GM12878 (cell line): ENCODE data around the gene TOB1. TPM values are rescaled to one million over a fixed set of nuclear protein-coding genes. Genes with fewer than 3 reads are reported as not detected.
A peak's percentile ranks its signal among the peaks of the same experiment; 100 is the strongest.

ENCODE experiments used
- DPF2 ChIP-seq: fragments of 450-650 bp; IDR thresholded peaks from 2 replicates; pipeline ENCODE4 v1.6.1; 2017; ENCODE audit warnings: mild to moderate bottlenecking
- KLF5 ChIP-seq: fragments of 450-650 bp; IDR thresholded peaks from 2 replicates; pipeline ENCODE4 v1.6.1; 2014; ENCODE audit warnings: mild to moderate bottlenecking; ENCODE audit not compliant: partially characterized antibody
- NFYA ChIP-seq: IDR thresholded peaks from 2 replicates; pipeline ENCODE4 v1.6.1; 2011; ENCODE audit warnings: low read depth, mild to moderate bottlenecking, low read length, improper control_type of control experiment, borderline replicate concordance
- NR2F1 ChIP-seq: fragments of 450-650 bp; conservative IDR thresholded peaks from 2 replicates; pipeline ENCODE4 v1.6.1; 2017; ENCODE audit warnings: mild to moderate bottlenecking
- polyA plus RNA-seq, 11 experiments: library from polyadenylated mRNA; depleted of rRNA in 4 of 11; unstranded in 6 of 11; stranded (reverse) in 5 of 11; fragments of >200 nt; fragmentation: Nextera tagmentation in 4 of 11; fragmentation: Illumina TruSeq in 1 of 11; extraction: Ambion mirVana in 4 of 11; extraction: Trizol in 1 of 11; gene quantifications; 1 replicate in 1 of 11; 2 replicates in 10 of 11; pipeline versions ENCODE4 v1.2.1 to v1.2.3, GENCODE V29; 2011 to 2016; ENCODE audit warnings: inconsistent platforms in 2 of 11, missing spikeins in 2 of 11, low read depth in 1 of 11
- total RNA-seq, 4 experiments: library from RNA; depleted of rRNA in 3 of 4; stranded (reverse); fragments of >200 nt in 3 of 4; fragmentation: Illumina TruSeq in 1 of 4; extraction: Trizol in 1 of 4; gene quantifications; 2 replicates each; pipeline versions ENCODE4 v1.2.1 to v1.2.3, GENCODE V29; 2013 to 2021
- TF ChIP-seq, protein P1 (sequence below): fragments of 450-650 bp; IDR thresholded peaks from 2 replicates; pipeline ENCODE4 v1.6.1; 2017; ENCODE audit warnings: low read depth, mild to moderate bottlenecking, moderate library complexity
- TF ChIP-seq, protein P2 (sequence below): fragments of 450-650 bp; IDR thresholded peaks from 2 replicates; pipeline ENCODE4 v1.6.1; 2016; ENCODE audit warnings: mild to moderate bottlenecking, moderate library complexity, borderline replicate concordance
- TF ChIP-seq, protein P3 (sequence below): fragments of 450-650 bp; IDR thresholded peaks from 2 replicates; pipeline ENCODE4 v1.6.1; 2017; ENCODE audit warnings: mild to moderate bottlenecking

The TOB1 gene
- total and polyA plus RNA-seq, 10 of the 15 experiments (the other 5 are each of a cell fraction or from before 2014, with no cell fraction given) = 5.0 to 32.4 (median 13.7) TPM

DNA sequence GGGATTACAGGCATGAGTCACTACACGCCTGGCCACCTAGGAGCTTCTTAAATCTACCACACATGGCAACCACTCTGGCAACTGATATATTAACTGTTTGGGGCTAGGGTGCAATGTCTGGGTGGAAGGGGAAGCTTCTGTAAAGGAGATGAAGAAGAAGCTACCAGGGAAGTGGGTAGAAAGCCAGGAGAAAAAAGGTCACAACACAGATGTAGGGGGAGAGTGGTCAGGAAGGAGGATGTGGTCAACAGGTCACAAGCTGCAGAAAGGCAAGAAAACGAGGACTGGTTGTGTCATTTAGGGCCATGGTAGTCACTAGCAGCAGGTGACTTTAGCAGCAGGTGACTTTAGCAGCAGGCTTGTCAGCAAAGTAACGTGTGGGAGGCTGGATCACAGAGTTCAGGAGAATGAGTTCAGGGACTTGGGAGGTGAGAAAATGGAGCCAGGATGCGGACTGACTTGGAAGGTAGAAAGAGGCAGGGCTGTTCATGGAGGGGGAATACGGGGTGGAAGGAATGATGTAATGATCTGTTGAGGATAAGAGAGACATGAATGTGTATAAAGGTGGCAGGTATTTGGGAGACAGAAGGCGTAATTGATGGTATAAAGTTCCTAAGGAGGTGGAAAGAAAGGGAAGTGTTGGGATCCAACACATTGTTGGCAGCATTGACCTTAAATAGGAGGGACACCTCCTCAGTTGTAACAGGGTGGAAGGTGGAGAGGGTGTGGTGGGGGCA, 47.1 kb downstream of the TOB1 start (continued):
- TF ChIP-seq NFYA (no peak), DPF2 (0 out of 2 replicates have a peak, but pooled peaks have one; percentile 18), KLF5 (no peak), NR2F1 (0 out of 2 replicates have a peak, but pooled peaks have one; percentile 25)
- TF ChIP-seq, protein P1, sequence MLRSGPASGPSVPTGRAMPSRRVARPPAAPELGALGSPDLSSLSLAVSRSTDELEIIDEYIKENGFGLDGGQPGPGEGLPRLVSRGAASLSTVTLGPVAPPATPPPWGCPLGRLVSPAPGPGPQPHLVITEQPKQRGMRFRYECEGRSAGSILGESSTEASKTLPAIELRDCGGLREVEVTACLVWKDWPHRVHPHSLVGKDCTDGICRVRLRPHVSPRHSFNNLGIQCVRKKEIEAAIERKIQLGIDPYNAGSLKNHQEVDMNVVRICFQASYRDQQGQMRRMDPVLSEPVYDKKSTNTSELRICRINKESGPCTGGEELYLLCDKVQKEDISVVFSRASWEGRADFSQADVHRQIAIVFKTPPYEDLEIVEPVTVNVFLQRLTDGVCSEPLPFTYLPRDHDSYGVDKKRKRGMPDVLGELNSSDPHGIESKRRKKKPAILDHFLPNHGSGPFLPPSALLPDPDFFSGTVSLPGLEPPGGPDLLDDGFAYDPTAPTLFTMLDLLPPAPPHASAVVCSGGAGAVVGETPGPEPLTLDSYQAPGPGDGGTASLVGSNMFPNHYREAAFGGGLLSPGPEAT = peak; percentile 60; the same call in 1 of the 2 replicates
- TF ChIP-seq, protein P2, sequence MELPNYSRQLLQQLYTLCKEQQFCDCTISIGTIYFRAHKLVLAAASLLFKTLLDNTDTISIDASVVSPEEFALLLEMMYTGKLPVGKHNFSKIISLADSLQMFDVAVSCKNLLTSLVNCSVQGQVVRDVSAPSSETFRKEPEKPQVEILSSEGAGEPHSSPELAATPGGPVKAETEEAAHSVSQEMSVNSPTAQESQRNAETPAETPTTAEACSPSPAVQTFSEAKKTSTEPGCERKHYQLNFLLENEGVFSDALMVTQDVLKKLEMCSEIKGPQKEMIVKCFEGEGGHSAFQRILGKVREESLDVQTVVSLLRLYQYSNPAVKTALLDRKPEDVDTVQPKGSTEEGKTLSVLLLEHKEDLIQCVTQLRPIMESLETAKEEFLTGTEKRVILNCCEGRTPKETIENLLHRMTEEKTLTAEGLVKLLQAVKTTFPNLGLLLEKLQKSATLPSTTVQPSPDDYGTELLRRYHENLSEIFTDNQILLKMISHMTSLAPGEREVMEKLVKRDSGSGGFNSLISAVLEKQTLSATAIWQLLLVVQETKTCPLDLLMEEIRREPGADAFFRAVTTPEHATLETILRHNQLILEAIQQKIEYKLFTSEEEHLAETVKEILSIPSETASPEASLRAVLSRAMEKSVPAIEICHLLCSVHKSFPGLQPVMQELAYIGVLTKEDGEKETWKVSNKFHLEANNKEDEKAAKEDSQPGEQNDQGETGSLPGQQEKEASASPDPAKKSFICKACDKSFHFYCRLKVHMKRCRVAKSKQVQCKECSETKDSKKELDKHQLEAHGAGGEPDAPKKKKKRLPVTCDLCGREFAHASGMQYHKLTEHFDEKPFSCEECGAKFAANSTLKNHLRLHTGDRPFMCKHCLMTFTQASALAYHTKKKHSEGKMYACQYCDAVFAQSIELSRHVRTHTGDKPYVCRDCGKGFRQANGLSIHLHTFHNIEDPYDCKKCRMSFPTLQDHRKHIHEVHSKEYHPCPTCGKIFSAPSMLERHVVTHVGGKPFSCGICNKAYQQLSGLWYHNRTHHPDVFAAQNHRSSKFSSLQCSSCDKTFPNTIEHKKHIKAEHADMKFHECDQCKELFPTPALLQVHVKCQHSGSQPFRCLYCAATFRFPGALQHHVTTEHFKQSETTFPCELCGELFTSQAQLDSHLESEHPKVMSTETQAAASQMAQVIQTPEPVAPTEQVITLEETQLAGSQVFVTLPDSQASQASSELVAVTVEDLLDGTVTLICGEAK = no peak
- TF ChIP-seq, protein P3, sequence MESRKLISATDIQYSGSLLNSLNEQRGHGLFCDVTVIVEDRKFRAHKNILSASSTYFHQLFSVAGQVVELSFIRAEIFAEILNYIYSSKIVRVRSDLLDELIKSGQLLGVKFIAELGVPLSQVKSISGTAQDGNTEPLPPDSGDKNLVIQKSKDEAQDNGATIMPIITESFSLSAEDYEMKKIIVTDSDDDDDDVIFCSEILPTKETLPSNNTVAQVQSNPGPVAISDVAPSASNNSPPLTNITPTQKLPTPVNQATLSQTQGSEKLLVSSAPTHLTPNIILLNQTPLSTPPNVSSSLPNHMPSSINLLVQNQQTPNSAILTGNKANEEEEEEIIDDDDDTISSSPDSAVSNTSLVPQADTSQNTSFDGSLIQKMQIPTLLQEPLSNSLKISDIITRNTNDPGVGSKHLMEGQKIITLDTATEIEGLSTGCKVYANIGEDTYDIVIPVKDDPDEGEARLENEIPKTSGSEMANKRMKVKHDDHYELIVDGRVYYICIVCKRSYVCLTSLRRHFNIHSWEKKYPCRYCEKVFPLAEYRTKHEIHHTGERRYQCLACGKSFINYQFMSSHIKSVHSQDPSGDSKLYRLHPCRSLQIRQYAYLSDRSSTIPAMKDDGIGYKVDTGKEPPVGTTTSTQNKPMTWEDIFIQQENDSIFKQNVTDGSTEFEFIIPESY = no peak
